ENCODE data around the gene LAMA3.

LAMA3 gene, protein sequence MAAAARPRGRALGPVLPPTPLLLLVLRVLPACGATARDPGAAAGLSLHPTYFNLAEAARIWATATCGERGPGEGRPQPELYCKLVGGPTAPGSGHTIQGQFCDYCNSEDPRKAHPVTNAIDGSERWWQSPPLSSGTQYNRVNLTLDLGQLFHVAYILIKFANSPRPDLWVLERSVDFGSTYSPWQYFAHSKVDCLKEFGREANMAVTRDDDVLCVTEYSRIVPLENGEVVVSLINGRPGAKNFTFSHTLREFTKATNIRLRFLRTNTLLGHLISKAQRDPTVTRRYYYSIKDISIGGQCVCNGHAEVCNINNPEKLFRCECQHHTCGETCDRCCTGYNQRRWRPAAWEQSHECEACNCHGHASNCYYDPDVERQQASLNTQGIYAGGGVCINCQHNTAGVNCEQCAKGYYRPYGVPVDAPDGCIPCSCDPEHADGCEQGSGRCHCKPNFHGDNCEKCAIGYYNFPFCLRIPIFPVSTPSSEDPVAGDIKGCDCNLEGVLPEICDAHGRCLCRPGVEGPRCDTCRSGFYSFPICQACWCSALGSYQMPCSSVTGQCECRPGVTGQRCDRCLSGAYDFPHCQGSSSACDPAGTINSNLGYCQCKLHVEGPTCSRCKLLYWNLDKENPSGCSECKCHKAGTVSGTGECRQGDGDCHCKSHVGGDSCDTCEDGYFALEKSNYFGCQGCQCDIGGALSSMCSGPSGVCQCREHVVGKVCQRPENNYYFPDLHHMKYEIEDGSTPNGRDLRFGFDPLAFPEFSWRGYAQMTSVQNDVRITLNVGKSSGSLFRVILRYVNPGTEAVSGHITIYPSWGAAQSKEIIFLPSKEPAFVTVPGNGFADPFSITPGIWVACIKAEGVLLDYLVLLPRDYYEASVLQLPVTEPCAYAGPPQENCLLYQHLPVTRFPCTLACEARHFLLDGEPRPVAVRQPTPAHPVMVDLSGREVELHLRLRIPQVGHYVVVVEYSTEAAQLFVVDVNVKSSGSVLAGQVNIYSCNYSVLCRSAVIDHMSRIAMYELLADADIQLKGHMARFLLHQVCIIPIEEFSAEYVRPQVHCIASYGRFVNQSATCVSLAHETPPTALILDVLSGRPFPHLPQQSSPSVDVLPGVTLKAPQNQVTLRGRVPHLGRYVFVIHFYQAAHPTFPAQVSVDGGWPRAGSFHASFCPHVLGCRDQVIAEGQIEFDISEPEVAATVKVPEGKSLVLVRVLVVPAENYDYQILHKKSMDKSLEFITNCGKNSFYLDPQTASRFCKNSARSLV (N-terminal part only)

GRCh38 chr18:23689031-23689615 lies at the start of gene LAMA3:
LAMA3 (plus strand) TSS chr18:23689453; CDS start chr18:23689684, 231 bp downstream.
- intact Hi-C loops (cut with DNase I; ENCODE audit: low total_unique reads), result loop anchor here (10.0 kb wide), 1 partner anchor 64 kb away; no protein-coding TSS in a partner anchor

GRCh38 chr18:23640052-23640451 lies 49.2 kb upstream of the LAMA3 start:
- Histone ChIP-seq H3K27ac (no peak overlapping the region), H3K4me1 (no peaks in the 10 kb centered on the region), H3K36me3 (no peaks in the 10 kb centered on the region), H3K9me3 (no peaks in the 10 kb centered on the region), H3K27me3 (no peaks in the 10 kb centered on the region), H3K4me3 (no peak overlapping the region)
- intact Hi-C loops (cut with DNase I; ENCODE audit: low total_unique reads), result no loop called here
- no peak for DNase-seq
- TF ChIP-seq, protein P1, sequence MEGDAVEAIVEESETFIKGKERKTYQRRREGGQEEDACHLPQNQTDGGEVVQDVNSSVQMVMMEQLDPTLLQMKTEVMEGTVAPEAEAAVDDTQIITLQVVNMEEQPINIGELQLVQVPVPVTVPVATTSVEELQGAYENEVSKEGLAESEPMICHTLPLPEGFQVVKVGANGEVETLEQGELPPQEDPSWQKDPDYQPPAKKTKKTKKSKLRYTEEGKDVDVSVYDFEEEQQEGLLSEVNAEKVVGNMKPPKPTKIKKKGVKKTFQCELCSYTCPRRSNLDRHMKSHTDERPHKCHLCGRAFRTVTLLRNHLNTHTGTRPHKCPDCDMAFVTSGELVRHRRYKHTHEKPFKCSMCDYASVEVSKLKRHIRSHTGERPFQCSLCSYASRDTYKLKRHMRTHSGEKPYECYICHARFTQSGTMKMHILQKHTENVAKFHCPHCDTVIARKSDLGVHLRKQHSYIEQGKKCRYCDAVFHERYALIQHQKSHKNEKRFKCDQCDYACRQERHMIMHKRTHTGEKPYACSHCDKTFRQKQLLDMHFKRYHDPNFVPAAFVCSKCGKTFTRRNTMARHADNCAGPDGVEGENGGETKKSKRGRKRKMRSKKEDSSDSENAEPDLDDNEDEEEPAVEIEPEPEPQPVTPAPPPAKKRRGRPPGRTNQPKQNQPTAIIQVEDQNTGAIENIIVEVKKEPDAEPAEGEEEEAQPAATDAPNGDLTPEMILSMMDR (IDR thresholded peaks at IDR 0.05), result no peak

More at GRCh38 chr18:23689031-23689615, at the start of gene LAMA3:
- Histone ChIP-seq H3K27me3 (peaks cover 0 to 9% of the 10 kb centered on the region in 2 donors), H3K4me3 (peak within 1 kb of the TSS; percentile 55 to 58), H3K4me1 (peaks cover 0 to 21% (median 14%) of the 10 kb centered on the region in 4 donors), H3K36me3 (no peaks in the 10 kb centered on the region), H3K9me3 (no peaks in the 10 kb centered on the region), H3K27ac (peak within 1 kb of the TSS; percentile 27 to 57)
- TF ChIP-seq, protein P1 (IDR thresholded peaks at IDR 0.05), result peak in 1 of 2 experiments; percentile 19
- DNase-seq, result peak; percentile 40 to 71

DNA sequence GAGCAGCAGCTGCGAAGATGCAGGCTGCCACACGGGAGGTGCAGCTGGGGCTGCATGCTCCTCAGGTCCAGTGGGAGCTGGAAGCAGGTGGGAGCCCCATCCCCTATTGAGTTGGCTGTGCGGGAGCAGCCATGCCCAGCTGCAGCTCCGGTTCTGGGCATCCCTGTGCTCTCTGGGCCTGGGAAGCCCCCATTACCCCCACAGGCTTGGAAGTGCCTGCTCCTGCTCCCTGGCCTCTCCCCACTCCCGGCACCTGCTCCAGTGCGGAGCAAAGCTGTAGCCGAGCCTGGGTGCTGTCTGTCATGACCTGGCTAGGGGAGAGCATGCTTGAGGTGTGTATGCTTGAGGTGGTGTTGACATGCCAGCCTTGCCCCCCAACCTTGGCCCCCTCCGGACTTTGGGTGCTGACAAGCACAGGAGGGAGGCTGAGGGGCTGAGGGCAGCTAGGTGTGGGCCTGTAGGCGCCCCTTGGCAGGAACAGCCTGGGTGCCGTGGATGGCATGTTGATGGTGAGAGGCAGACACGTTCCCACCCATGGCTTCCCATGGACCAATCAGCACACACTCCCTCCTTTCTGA lies 48.0 kb upstream of the LAMA3 start:
- Histone ChIP-seq H3K4me3 (no peak overlapping the region), H3K4me1 (no peaks in the 10 kb centered on the region), H3K36me3 (no peaks in the 10 kb centered on the region), H3K27ac (no peak overlapping the region), H3K27me3 (no peaks in the 10 kb centered on the region), H3K9me3 (no peaks in the 10 kb centered on the region)
- TF ChIP-seq, protein P1 (IDR thresholded peaks at IDR 0.05), result no peak
- intact Hi-C loops (cut with DNase I; ENCODE audit: low total_unique reads), result no loop called here
- DNase-seq, result no peak

GRCh38 chr18:23641937-23642666 lies 47.2 kb upstream of the LAMA3 start:
- no peaks in the 10 kb centered on the region for H3K9me3 ChIP-seq
- no peak overlapping the region for H3K4me3 ChIP-seq
- intact Hi-C loops (cut with DNase I; ENCODE audit: low total_unique reads), result no loop called here
- H3K4me1 ChIP-seq, result no peaks in the 10 kb centered on the region
- no peak for DNase-seq
- H3K27me3 ChIP-seq, result no peaks in the 10 kb centered on the region
- H3K36me3 ChIP-seq, result no peaks in the 10 kb centered on the region
- no peak overlapping the region for H3K27ac ChIP-seq
- TF ChIP-seq, protein P1 (IDR thresholded peaks at IDR 0.05), result no peak
